ENCODE results near the gene KIRREL3.

KIRREL3 gene

GRCh38 chr11:126502982-126503381 lies 497.6 kb downstream of the KIRREL3 start:
- no peak for DNase-seq (ENCODE audit: low read depth)
- no peak overlapping the region for H3K4me3 ChIP-seq (ENCODE audit: low read length)
- TF ChIP-seq, protein P1, sequence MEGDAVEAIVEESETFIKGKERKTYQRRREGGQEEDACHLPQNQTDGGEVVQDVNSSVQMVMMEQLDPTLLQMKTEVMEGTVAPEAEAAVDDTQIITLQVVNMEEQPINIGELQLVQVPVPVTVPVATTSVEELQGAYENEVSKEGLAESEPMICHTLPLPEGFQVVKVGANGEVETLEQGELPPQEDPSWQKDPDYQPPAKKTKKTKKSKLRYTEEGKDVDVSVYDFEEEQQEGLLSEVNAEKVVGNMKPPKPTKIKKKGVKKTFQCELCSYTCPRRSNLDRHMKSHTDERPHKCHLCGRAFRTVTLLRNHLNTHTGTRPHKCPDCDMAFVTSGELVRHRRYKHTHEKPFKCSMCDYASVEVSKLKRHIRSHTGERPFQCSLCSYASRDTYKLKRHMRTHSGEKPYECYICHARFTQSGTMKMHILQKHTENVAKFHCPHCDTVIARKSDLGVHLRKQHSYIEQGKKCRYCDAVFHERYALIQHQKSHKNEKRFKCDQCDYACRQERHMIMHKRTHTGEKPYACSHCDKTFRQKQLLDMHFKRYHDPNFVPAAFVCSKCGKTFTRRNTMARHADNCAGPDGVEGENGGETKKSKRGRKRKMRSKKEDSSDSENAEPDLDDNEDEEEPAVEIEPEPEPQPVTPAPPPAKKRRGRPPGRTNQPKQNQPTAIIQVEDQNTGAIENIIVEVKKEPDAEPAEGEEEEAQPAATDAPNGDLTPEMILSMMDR (conservative IDR thresholded peaks at IDR 0.05; ENCODE audit: low read depth, low read length) = no peak

DNA sequence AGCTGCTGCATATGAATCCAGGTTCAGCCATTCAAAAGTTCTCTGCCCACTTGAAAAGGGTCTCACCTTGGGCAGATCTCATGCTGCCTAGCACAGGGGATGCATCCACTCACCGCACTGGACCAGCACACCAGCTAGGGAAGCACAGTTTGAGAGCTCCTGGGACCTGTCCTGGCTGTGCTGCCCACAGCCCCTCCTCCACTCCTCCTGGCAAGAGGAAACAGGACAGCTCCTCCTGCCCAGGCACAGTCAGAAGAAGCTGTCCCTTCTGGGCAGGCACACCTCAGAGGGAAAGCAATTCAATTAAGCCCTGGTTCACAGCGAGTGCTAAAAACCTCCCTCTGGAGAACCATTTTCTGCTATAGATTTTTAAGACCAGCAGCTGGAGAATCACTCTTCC lies 498.4 kb downstream of the KIRREL3 start:
- TF ChIP-seq, protein P1 (conservative IDR thresholded peaks at IDR 0.05; ENCODE audit: low read depth, low read length) = no peak
- H3K4me3 ChIP-seq (ENCODE audit: low read length) = no peak overlapping the region
- no peak for DNase-seq (ENCODE audit: low read depth)

- TF ChIP-seq, protein P1 (conservative IDR thresholded peaks at IDR 0.05; ENCODE audit: low read depth, low read length) = no peak
- no peak overlapping the region for H3K4me3 ChIP-seq (ENCODE audit: low read length)
- no peak for DNase-seq (ENCODE audit: low read depth)
Measured at GRCh38 chr11:126501641-126502040, 498.9 kb downstream of the KIRREL3 start.

- no peak overlapping the region for H3K4me3 ChIP-seq (ENCODE audit: low read length)
- TF ChIP-seq, protein P1 (conservative IDR thresholded peaks at IDR 0.05; ENCODE audit: low read depth, low read length) = no peak
- no peak for DNase-seq (ENCODE audit: low read depth)
Measured at GRCh38 chr11:126500981-126501380, 499.6 kb downstream of the KIRREL3 start.

DNA sequence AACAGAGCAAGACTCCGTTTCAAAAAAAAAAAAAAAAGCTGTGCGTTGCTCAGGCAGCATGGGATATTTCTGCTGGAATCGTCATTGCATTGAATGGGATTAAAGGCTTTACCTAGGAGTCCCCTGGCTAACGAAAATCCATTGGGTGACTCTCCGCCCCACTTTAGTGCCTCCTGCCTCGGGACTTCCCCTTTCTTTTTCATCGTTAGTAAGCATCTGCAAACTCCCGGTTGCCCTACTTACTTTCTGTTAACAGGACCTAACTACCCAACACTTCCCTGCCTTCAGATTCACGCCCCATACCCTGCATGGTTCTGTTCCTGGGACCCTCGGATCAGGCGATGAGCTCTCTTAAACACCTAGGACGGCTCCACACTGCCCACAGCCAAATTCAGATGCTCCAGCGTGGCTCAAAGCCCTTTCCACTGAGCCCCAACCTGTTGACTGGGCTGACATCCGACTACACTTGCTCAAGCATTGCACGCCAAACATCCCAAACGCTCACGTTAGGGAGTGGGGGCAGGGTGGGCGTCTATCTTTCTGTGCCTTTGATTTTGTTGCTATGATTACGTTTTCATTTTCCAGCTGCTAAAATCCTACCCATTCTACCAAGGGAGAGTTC lies 501.3 kb downstream of the KIRREL3 start:
- TF ChIP-seq, protein P1 (conservative IDR thresholded peaks at IDR 0.05; ENCODE audit: low read depth, low read length) = no peak
- no peak overlapping the region for H3K4me3 ChIP-seq (ENCODE audit: low read length)
- DNase-seq (ENCODE audit: low read depth) = no peak

DNA sequence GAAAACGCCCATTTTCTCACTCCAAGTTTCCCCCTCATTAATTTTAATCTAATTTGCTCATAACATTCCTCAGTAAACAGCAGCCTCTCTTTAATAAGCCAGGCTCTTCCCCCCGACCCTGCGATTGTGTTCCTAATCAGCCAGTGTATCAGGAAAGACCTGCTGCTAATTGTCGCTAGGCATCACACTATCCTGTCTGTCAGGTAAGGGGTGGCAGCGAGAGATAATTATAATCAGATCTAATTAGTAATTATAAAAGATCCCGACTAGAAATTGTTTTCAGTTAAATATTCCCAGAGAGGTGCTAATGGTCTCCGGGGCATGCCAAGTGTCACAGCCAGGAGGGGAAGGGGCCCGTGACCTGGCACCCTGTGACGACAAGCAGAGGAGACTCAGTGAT lies 502.3 kb downstream of the KIRREL3 start:
- TF ChIP-seq, protein P1 (conservative IDR thresholded peaks at IDR 0.05; ENCODE audit: low read depth, low read length) = no peak
- H3K4me3 ChIP-seq (ENCODE audit: low read length) = no peak overlapping the region
- no peak for DNase-seq (ENCODE audit: low read depth)

DNA sequence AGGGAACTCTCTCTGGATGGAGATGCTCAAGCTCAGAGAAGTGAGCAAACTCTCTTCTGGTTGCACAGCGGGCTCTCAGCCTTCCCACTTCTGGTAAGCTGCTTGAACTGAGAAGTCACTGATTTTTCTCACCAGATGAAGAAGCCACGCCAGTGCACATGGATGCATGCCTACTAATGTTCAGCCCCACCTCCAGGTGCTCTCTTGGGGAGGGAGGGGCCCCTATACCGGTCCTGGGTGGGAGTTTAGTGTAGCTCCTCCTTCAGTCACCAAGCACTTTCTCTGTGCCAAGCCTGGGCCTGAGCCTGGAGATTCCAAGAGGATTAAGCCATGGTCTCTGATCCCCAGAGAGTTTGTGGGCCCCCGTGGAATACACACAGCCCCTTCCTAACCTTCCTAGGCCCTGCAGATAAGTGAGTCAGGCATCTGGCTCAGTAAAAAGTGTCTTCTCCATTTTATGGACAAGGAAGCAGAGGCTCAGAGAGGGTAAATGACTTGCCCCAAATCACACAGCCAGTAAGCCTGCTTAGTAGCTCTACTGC lies 502.9 kb downstream of the KIRREL3 start:
- H3K4me3 ChIP-seq (ENCODE audit: low read length) = no peak overlapping the region
- no peak for DNase-seq (ENCODE audit: low read depth)
- TF ChIP-seq, protein P1 (conservative IDR thresholded peaks at IDR 0.05; ENCODE audit: low read depth, low read length) = no peak
